ENCODE measurements around the gene CCDC134.

CCDC134 gene

GRCh38 chr22:41793871-41794270 is 6.6 kb upstream of the CCDC134 start:
- Histone ChIP-seq H3K4me3 (ENCODE audit: low read length) (no peak overlapping the region), H3K36me3 (ENCODE audit: control insufficient read depth, insufficient read depth, low read length, severe bottlenecking) (no peaks in the 10 kb centered on the region), H3K27me3 (replicated peaks; ENCODE audit: control insufficient read depth, insufficient read depth, low read length) (no peaks in the 10 kb centered on the region), H3K9ac (ENCODE audit: low read length) (no peak overlapping the region), H3K9me3 (ENCODE audit: control insufficient read depth, low read length) (no peaks in the 10 kb centered on the region), H3K4me1 (ENCODE audit: control insufficient read depth, insufficient read depth, low read length) (no peaks in the 10 kb centered on the region)
- DNase-seq (ENCODE audit: low read depth): no peak

DNA sequence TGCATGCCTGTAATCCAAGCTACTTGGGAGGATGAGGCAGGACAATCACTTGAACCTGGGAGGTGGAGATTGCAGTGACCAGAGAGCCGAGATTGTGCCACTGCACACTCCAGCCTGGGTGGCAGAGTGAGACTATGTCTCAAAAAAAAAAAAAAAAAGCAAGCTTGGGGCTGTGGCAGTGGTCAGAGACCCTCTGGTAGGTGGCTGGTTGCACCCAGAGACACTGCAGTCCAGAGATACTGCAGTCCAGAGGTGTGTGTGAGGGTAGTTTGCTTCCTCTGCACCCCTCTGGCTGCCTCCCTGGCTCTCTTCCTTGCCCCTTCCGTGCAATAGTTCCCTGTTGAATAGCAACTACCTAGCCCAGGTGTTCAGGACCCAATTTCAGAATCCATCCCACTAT is 1.7 kb upstream of the CCDC134 start:
- Histone ChIP-seq H3K27me3 (replicated peaks; ENCODE audit: control insufficient read depth, insufficient read depth, low read length) (no peaks in the 10 kb centered on the region), H3K36me3 (ENCODE audit: control insufficient read depth, insufficient read depth, low read length, severe bottlenecking) (no peaks in the 10 kb centered on the region), H3K9ac (ENCODE audit: low read length) (no peak overlapping the region), H3K4me3 (ENCODE audit: low read length) (no peak overlapping the region), H3K9me3 (ENCODE audit: control insufficient read depth, low read length) (no peaks in the 10 kb centered on the region), H3K4me1 (ENCODE audit: control insufficient read depth, insufficient read depth, low read length) (peaks cover 25% of the 10 kb centered on the region)
- DNase-seq (ENCODE audit: low read depth): no peak

GRCh38 chr22:41799486-41800347 is 762 bp upstream of the CCDC134 start:
- no peaks in the 10 kb centered on the region for H3K36me3 ChIP-seq (ENCODE audit: control insufficient read depth, insufficient read depth, low read length, severe bottlenecking)
- peak; percentile 28 for DNase-seq (ENCODE audit: low read depth)
- peak overlapping the region; percentile 90 for H3K9ac ChIP-seq (ENCODE audit: low read length)
- peak overlapping the region; percentile 90 for H3K4me3 ChIP-seq (ENCODE audit: low read length)
- peaks cover 25% of the 10 kb centered on the region for H3K4me1 ChIP-seq (ENCODE audit: control insufficient read depth, insufficient read depth, low read length)
- H3K9me3 ChIP-seq (ENCODE audit: control insufficient read depth, low read length): no peaks in the 10 kb centered on the region
- H3K27me3 ChIP-seq (replicated peaks; ENCODE audit: control insufficient read depth, insufficient read depth, low read length): no peaks in the 10 kb centered on the region

- H3K36me3 ChIP-seq (ENCODE audit: control insufficient read depth, insufficient read depth, low read length, severe bottlenecking): no peaks in the 10 kb centered on the region
- no peaks in the 10 kb centered on the region for H3K9me3 ChIP-seq (ENCODE audit: control insufficient read depth, low read length)
- peaks cover 25% of the 10 kb centered on the region for H3K4me1 ChIP-seq (ENCODE audit: control insufficient read depth, insufficient read depth, low read length)
- no peak for DNase-seq (ENCODE audit: low read depth)
- peak overlapping the region; percentile 90 for H3K4me3 ChIP-seq (ENCODE audit: low read length)
- H3K9ac ChIP-seq (ENCODE audit: low read length): peak overlapping the region; percentile 90
- H3K27me3 ChIP-seq (replicated peaks; ENCODE audit: control insufficient read depth, insufficient read depth, low read length): no peaks in the 10 kb centered on the region
Observed at GRCh38 chr22:41801147-41801819, 804 bp downstream of the CCDC134 start.

DNA sequence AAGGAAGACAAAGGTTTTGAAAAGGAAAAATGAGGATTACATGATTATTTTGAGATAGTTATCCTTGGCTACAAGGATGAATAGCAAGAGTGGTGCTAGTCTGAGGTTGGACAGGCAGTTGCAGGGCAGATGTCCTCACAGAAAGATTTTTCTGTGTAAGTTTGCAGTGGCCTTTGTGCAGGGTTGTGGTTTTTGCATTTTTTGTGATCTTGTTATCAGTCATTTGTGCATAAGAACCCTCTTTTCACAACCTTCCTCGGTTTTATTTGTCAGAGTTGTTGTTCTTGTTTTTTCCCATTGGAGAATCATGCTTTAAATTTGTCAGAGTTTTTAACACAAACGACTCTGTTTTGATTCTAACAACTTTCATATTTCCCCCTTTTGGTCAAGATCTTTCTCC is 1.4 kb downstream of the CCDC134 start:
- DNase-seq (ENCODE audit: low read depth): peak; percentile 4
- H3K9ac ChIP-seq (ENCODE audit: low read length): no peak overlapping the region
- no peaks in the 10 kb centered on the region for H3K36me3 ChIP-seq (ENCODE audit: control insufficient read depth, insufficient read depth, low read length, severe bottlenecking)
- H3K4me3 ChIP-seq (ENCODE audit: low read length): peak overlapping the region; percentile 90
- H3K9me3 ChIP-seq (ENCODE audit: control insufficient read depth, low read length): no peaks in the 10 kb centered on the region
- peaks cover 25% of the 10 kb centered on the region for H3K4me1 ChIP-seq (ENCODE audit: control insufficient read depth, insufficient read depth, low read length)
- H3K27me3 ChIP-seq (replicated peaks; ENCODE audit: control insufficient read depth, insufficient read depth, low read length): no peaks in the 10 kb centered on the region

DNA sequence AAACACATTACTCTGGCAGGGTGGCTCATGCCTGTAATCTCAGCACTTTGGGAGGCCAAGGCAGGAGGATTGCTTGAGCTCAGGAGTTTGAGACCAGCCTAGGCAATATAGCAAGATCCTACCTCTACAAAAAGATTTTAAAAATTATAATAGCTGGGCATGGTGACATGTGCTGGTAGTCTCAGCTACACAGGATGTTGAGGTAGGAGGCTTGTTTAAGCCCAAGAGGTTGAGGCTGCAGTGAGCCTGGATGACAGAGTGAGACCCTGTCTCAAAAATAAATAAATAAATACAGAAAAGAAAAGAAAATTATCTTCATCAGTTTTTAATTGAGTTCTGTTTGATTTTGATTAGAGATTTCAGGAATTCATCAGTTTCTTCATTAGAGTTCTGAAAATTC is 5.2 kb downstream of the CCDC134 start:
- H3K4me1 ChIP-seq (ENCODE audit: control insufficient read depth, insufficient read depth, low read length): peaks cover 16% of the 10 kb centered on the region

DNA sequence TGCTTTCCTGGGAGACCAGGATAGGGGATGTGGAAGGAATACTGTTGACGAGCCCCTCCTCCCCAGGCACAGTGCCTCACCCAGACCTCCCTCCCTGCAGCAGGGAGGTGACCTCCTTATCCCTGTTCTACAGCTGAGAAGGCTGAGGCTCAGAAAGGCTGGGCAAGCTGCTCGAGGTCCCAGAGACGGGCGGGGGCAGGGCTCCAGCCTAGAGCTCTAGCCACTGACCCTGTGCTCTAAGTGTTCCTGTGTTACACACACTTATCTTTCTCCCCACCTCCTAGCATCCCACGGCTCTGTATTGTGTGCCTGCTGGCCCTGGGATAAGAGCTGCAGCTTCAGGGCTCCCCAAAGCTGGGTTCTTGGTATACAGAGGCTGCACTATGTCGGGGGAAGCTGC is 7.9 kb downstream of the CCDC134 start:
- no peaks in the 10 kb centered on the region for H3K4me1 ChIP-seq (ENCODE audit: control insufficient read depth, insufficient read depth, low read length)
- no peak overlapping the region for H3K4me3 ChIP-seq (ENCODE audit: low read length)
- H3K27me3 ChIP-seq (replicated peaks; ENCODE audit: control insufficient read depth, insufficient read depth, low read length): no peaks in the 10 kb centered on the region
- no peaks in the 10 kb centered on the region for H3K9me3 ChIP-seq (ENCODE audit: control insufficient read depth, low read length)
- H3K36me3 ChIP-seq (ENCODE audit: control insufficient read depth, insufficient read depth, low read length, severe bottlenecking): no peaks in the 10 kb centered on the region
- H3K9ac ChIP-seq (ENCODE audit: low read length): no peak overlapping the region
- no peak for DNase-seq (ENCODE audit: low read depth)

More for the DNA sequence above, 5.2 kb downstream of the CCDC134 start:
- no peaks in the 10 kb centered on the region for H3K27me3 ChIP-seq (replicated peaks; ENCODE audit: control insufficient read depth, insufficient read depth, low read length)
- H3K4me3 ChIP-seq (ENCODE audit: low read length): no peak overlapping the region
- no peaks in the 10 kb centered on the region for H3K9me3 ChIP-seq (ENCODE audit: control insufficient read depth, low read length)
- no peak overlapping the region for H3K9ac ChIP-seq (ENCODE audit: low read length)
- H3K36me3 ChIP-seq (ENCODE audit: control insufficient read depth, insufficient read depth, low read length, severe bottlenecking): no peaks in the 10 kb centered on the region
- no peak for DNase-seq (ENCODE audit: low read depth)

GRCh38 chr22:41810022-41810421 is 9.5 kb downstream of the CCDC134 start:
- Histone ChIP-seq H3K9ac (ENCODE audit: low read length) (no peak overlapping the region), H3K4me1 (ENCODE audit: control insufficient read depth, insufficient read depth, low read length) (no peaks in the 10 kb centered on the region), H3K9me3 (ENCODE audit: control insufficient read depth, low read length) (no peaks in the 10 kb centered on the region), H3K36me3 (ENCODE audit: control insufficient read depth, insufficient read depth, low read length, severe bottlenecking) (no peaks in the 10 kb centered on the region), H3K27me3 (replicated peaks; ENCODE audit: control insufficient read depth, insufficient read depth, low read length) (no peaks in the 10 kb centered on the region), H3K4me3 (ENCODE audit: low read length) (no peak overlapping the region)
- no peak for DNase-seq (ENCODE audit: low read depth)

- Histone ChIP-seq H3K4me1 (ENCODE audit: control insufficient read depth, insufficient read depth, low read length) (no peaks in the 10 kb centered on the region), H3K36me3 (ENCODE audit: control insufficient read depth, insufficient read depth, low read length, severe bottlenecking) (peaks cover 3% of the 10 kb centered on the region), H3K4me3 (ENCODE audit: low read length) (no peak overlapping the region), H3K27me3 (replicated peaks; ENCODE audit: control insufficient read depth, insufficient read depth, low read length) (no peaks in the 10 kb centered on the region), H3K9me3 (ENCODE audit: control insufficient read depth, low read length) (no peaks in the 10 kb centered on the region), H3K9ac (ENCODE audit: low read length) (no peak overlapping the region)
- DNase-seq (ENCODE audit: low read depth): no peak
Observed at GRCh38 chr22:41812805-41813545, 12.5 kb downstream of the CCDC134 start.

DNA sequence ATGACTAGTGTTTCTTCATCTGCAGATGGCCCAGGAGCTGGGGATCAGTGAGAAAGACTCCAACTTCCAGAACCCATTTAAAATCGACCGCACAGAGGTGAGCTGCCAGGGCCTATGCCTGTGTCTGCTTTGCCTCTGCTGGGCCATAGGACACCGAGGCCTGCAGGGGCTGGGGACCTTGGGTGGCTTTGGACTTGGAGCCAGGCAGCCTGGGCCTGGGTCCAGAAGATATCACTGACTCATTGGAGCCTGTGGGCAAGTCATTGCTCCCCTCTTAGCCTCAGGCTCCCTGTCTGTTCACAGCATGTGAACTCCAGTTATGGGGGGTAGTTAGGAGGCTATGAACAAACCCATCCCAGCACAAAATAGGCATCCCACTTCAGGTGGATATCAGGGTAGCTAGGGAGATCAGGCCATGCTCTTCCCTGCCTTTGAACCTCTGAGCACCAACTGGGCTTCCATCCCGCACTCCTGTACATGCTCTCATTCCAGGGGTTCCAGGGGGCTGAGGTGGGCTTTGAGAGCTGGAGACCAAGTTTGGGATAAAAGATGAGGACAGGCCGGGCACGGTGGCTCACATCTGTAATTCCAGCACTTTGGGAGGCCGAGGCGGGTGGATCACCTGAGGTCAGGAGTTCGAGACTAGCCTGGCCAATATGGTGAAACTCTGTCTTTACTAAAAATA is 13.4 kb downstream of the CCDC134 start:
- no peaks in the 10 kb centered on the region for H3K27me3 ChIP-seq (replicated peaks; ENCODE audit: control insufficient read depth, insufficient read depth, low read length)
- H3K9me3 ChIP-seq (ENCODE audit: control insufficient read depth, low read length): no peaks in the 10 kb centered on the region
- no peak overlapping the region for H3K4me3 ChIP-seq (ENCODE audit: low read length)
- no peaks in the 10 kb centered on the region for H3K4me1 ChIP-seq (ENCODE audit: control insufficient read depth, insufficient read depth, low read length)
- no peak for DNase-seq (ENCODE audit: low read depth)
- peaks cover 3% of the 10 kb centered on the region for H3K36me3 ChIP-seq (ENCODE audit: control insufficient read depth, insufficient read depth, low read length, severe bottlenecking)
- no peak overlapping the region for H3K9ac ChIP-seq (ENCODE audit: low read length)

GRCh38 chr22:41815716-41816115 is 15.2 kb downstream of the CCDC134 start:
- Histone ChIP-seq H3K4me3 (ENCODE audit: low read length) (no peak overlapping the region), H3K4me1 (ENCODE audit: control insufficient read depth, insufficient read depth, low read length) (no peaks in the 10 kb centered on the region), H3K36me3 (ENCODE audit: control insufficient read depth, insufficient read depth, low read length, severe bottlenecking) (peaks cover 3% of the 10 kb centered on the region)

More at GRCh38 chr22:41815716-41816115, 15.2 kb downstream of the CCDC134 start:
- Histone ChIP-seq H3K9ac (ENCODE audit: low read length) (no peak overlapping the region), H3K9me3 (ENCODE audit: control insufficient read depth, low read length) (no peaks in the 10 kb centered on the region), H3K27me3 (replicated peaks; ENCODE audit: control insufficient read depth, insufficient read depth, low read length) (no peaks in the 10 kb centered on the region)
- DNase-seq (ENCODE audit: low read depth): no peak
